B cell (primary cell): ENCODE results near the gene LPXN. TPM values are rescaled to one million over a fixed set of nuclear protein-coding genes. Genes with fewer than 3 reads are reported as not detected.
A peak's percentile ranks its signal among the peaks of the same experiment; 100 is the strongest.

Experiments used
- ATAC-seq: fragments of 200-7000 bp; cut with Tn5 transposase; one replicate; pipeline ENCODE4 v1.10.0; 2021; ENCODE audit warnings: low read depth, mild to moderate bottlenecking, moderate number of reproducible peaks, moderate library complexity
- CTCF ChIA-PET: fragments of 350-600 bp; sonication (Branson Sonifier 250); formaldehyde crosslinking; loops from one replicate; lab custom pipeline; 2021; ENCODE audit warnings: antibody characterized with exemption, inconsistent platforms; lab: Charles Lee
- POLR2A ChIA-PET: fragments of 350-600 bp; sonication (Branson Sonifier 250); formaldehyde crosslinking; loops from one replicate; lab custom pipeline; 2021; ENCODE audit warnings: antibody characterized with exemption; lab: Charles Lee
- DNase-seq: peaks from one replicate; pipeline ENCODE4 v3.0.0; 2013
- H2AFZ ChIP-seq: 2 replicates; pipeline ENCODE4 v1.6.1; 2012; ENCODE audit warnings: mild to moderate bottlenecking, low read depth, low read length; ENCODE audit not compliant: insufficient read depth, poor library complexity, severe bottlenecking
- H3K27ac ChIP-seq, 2 donors: 1 replicate in 1 of 2; 2 replicates in 1 of 2; pipeline ENCODE4 v1.5.1; 2012 to 2013; ENCODE audit warnings: low read length in 2 of 2, mild to moderate bottlenecking in 2 of 2, moderate library complexity in 1 of 2
- H3K27me3 ChIP-seq, 4 experiments: fragments of 200-600 bp in 1 of 4; sonication (generic) in 1 of 4; replicated peaks in 1 of 4; 1 replicate in 2 of 4; 2 replicates in 2 of 4; pipeline versions ENCODE4 v1.6.1 to v1.7.0; 2013 to 2016; ENCODE audit warnings: low read length in 3 of 4, mild to moderate bottlenecking in 2 of 4, mixed read lengths in 1 of 4, moderate library complexity in 1 of 4; ENCODE audit not compliant: insufficient read depth in 4 of 4, control insufficient read depth in 3 of 4; ENCODE audit errors: control extremely low read depth in 1 of 4
- H3K36me3 ChIP-seq, 2 experiments: replicated peaks in 1 of 2; 1 replicate in 1 of 2; 2 replicates in 1 of 2; pipeline versions ENCODE4 v1.6.1 to v1.7.1; 2013; ENCODE audit warnings: low read length in 1 of 2; ENCODE audit not compliant: insufficient read depth in 2 of 2, control insufficient read depth in 1 of 2; ENCODE audit errors: control extremely low read depth in 1 of 2, extremely low read depth in 1 of 2
- H3K4me1 ChIP-seq, 2 donors: fragments of 200-600 bp in 1 of 2; sonication (generic) in 1 of 2; 1 replicate in 1 of 2; 2 replicates in 1 of 2; pipeline versions ENCODE4 v1.5.1 to v1.6.1; 2013 to 2017; ENCODE audit warnings: low read length in 2 of 2; ENCODE audit not compliant: control insufficient read depth in 2 of 2, insufficient read depth in 2 of 2
- H3K4me2 ChIP-seq: replicated peaks from 2 replicates; pipeline ENCODE3; 2012; ENCODE audit warnings: mild to moderate bottlenecking, low read depth, low read length; ENCODE audit not compliant: poor library complexity, severe bottlenecking
- H3K4me3 ChIP-seq, 5 experiments: fragments of 200-600 bp in 1 of 5; sonication (generic) in 1 of 5; 1 replicate in 3 of 5; 2 replicates in 2 of 5; pipeline versions ENCODE4 v1.5.1 to v1.7.0; 2011 to 2016; ENCODE audit warnings: low read length in 4 of 5, mild to moderate bottlenecking in 4 of 5, low read depth in 2 of 5, control low read depth in 1 of 5, moderate library complexity in 1 of 5; ENCODE audit not compliant: insufficient read depth in 1 of 5; ENCODE audit errors: control extremely low read depth in 1 of 5, extremely low read depth in 1 of 5
- H3K79me2 ChIP-seq: fragments of 200-600 bp; sonication (generic); one replicate; pipeline ENCODE4 v1.6.0; 2016; ENCODE audit warnings: low read length; ENCODE audit not compliant: control insufficient read depth, insufficient read depth
- H3K9ac ChIP-seq: fragments of 200-600 bp; sonication (generic); 2 replicates; pipeline ENCODE4 v1.6.1; 2017; ENCODE audit warnings: mild to moderate bottlenecking, low read length, moderate library complexity
- H3K9me3 ChIP-seq, 3 donors: one replicate each; pipeline versions ENCODE4 v1.6.1 to v1.7.1; 2013; ENCODE audit warnings: low read length in 2 of 3; ENCODE audit not compliant: control insufficient read depth in 2 of 3, insufficient read depth in 1 of 3; ENCODE audit errors: control extremely low read depth in 1 of 3
- H4K20me1 ChIP-seq: 2 replicates; pipeline ENCODE4 v1.6.0; 2012; ENCODE audit warnings: mild to moderate bottlenecking, low read length; ENCODE audit not compliant: insufficient read depth, control insufficient read depth, poor library complexity, severe bottlenecking
- H3K27ac Mint-ChIP-seq: one replicate; pipeline ENCODE4 v1.8.0; 2021; ENCODE audit warnings: mixed read lengths
- H3K27me3 Mint-ChIP-seq: one replicate; pipeline ENCODE4 v1.8.0; 2021; ENCODE audit warnings: mixed read lengths
- H3K4me1 Mint-ChIP-seq: one replicate; pipeline ENCODE4 v1.8.0; 2021; ENCODE audit warnings: mixed read lengths
- H3K4me3 Mint-ChIP-seq: one replicate; pipeline ENCODE4 v1.8.0; 2021; ENCODE audit warnings: mixed read lengths
- H3K9me3 Mint-ChIP-seq: one replicate; pipeline ENCODE4 v1.8.0; 2022; ENCODE audit warnings: mixed read lengths; ENCODE audit not compliant: insufficient read depth
- CTCF ChIP-seq: fragments of 200-600 bp; IDR thresholded peaks from one replicate; pipeline ENCODE4 v1.8.0; 2022; ENCODE audit warnings: antibody characterized with exemption, mild to moderate bottlenecking
- EZH2 ChIP-seq: IDR thresholded peaks from 2 replicates; pipeline ENCODE4 v1.6.1; 2012; ENCODE audit warnings: borderline replicate concordance, low read depth, mild to moderate bottlenecking, moderate library complexity, low read length; ENCODE audit not compliant: insufficient read depth, poor library complexity, severe bottlenecking
- WGBS: methylation state at CpG from one replicate; pipeline ENCODE4 v1.1.5; 2013; ENCODE audit warnings: missing lambda C conversion rate; ENCODE audit not compliant: insufficient coverage; 5-methylcytosine and 5-hydroxymethylcytosine counted together
- intact Hi-C: fragments of 100-400 bp; cut with micrococcal nuclease; formaldehyde crosslinking; loops from one replicate; pipeline ENCODE4 v1.10.0; 2022
- polyA plus RNA-seq: library from polyadenylated mRNA; depleted of rRNA; stranded (reverse); fragments of >200 nt; gene quantifications from 2 replicates; pipeline ENCODE4 v1.2.3, GENCODE V29; 2012
- total RNA-seq, 2 donors: library from RNA; stranded (reverse); fragments of 120-200 nt in 1 of 2; gene quantifications; 1 replicate in 1 of 2; 2 replicates in 1 of 2; pipeline versions ENCODE4 v1.2.3 to v1.2.4, GENCODE V29; 2013 to 2022

LPXN gene
- total and polyA plus RNA-seq, 2 donors (not counting 1 experiment from before 2014, with no cell fraction given), result 59.2 to 209 TPM

- peak within 1 kb of the TSS; percentile 100 for H3K27ac Mint-ChIP-seq
- ChIA-PET POLR2A (interaction anchor here (1.4 kb wide), 1 partner anchor 27 kb away, joined by 3 read pairs; no protein-coding TSS in a partner anchor), CTCF (interaction anchor here (2.1 to 8.7 kb wide), 4 partner anchors 10 to 579 kb away, joined by 6 to 102 read pairs (median 23); no protein-coding TSS in a partner anchor)
- H3K4me2 ChIP-seq, result peak within 1 kb of the TSS; percentile 90
- peak; percentile 58 for ATAC-seq
- TF ChIP-seq EZH2, result no peak
- TF ChIP-seq CTCF, result no peak
- intact Hi-C loops, result loop anchor here (1.0 to 10.0 kb wide), 10 partner anchors 10 to 1048 kb away; partner anchors contain the start of genes CLP1, FAM111A, MPEG1 and TIMM10
- H3K4me1 ChIP-seq, result peaks cover 56 to 60% of the 10 kb centered on the region in 2 donors
- H3K36me3 ChIP-seq, result no peaks in the 10 kb centered on the region
- H3K9me3 Mint-ChIP-seq, result no peaks in the 10 kb centered on the region
- peak within 1 kb of the TSS; percentile 97 for H3K4me3 Mint-ChIP-seq
- no peaks in the 10 kb centered on the region for H3K27me3 Mint-ChIP-seq
- peaks cover 72% of the 10 kb centered on the region for H3K79me2 ChIP-seq
- peak; percentile 99 for DNase-seq
- H3K4me3 ChIP-seq, result peak within 1 kb of the TSS; percentile 91 to 100 (median 99)
- no peaks in the 10 kb centered on the region for H4K20me1 ChIP-seq
- H2AFZ ChIP-seq, result peak within 1 kb of the TSS; percentile 85
- H3K9me3 ChIP-seq, result no peaks in the 10 kb centered on the region
- peak within 1 kb of the TSS; percentile 100 for H3K27ac ChIP-seq
- peaks cover 67% of the 10 kb centered on the region for H3K4me1 Mint-ChIP-seq
- no peaks in the 10 kb centered on the region for H3K27me3 ChIP-seq
- WGBS, result under 1% methylated on average over 27 of the region's 51 CpGs
- peak within 1 kb of the TSS; percentile 100 for H3K9ac ChIP-seq
Measured at GRCh38 chr11:58578635-58579191, 3.1 kb upstream of the LPXN start, which contains the start of gene ZFP91. Gene ZFP91, plus strand, starts transcription at chr11:58579063. Its CDS starts 219 bp downstream, at chr11:58579282.
